CD14-positive monocyte (primary cell): ENCODE data around the gene CFAP299. TPM values are rescaled to one million over a fixed set of nuclear protein-coding genes. Genes with fewer than 3 reads are reported as not detected.

Experiments used
- DNase-seq, 3 donors: peaks; one replicate each; pipeline ENCODE4 v3.0.0-alpha.2; 2011 to 2022
- H2AFZ ChIP-seq: 2 replicates; pipeline ENCODE4 v1.6.0; 2012; ENCODE audit warnings: mild to moderate bottlenecking, low read depth, low read length, inconsistent platforms; ENCODE audit not compliant: insufficient read depth, poor library complexity, severe bottlenecking
- H3K27ac ChIP-seq, 2 donors: 1 replicate in 1 of 2; 2 replicates in 1 of 2; pipeline ENCODE4 v1.5.1; 2012 to 2013; ENCODE audit warnings: low read length in 2 of 2, control low read depth in 1 of 2, inconsistent platforms in 1 of 2, low read depth in 1 of 2, mild to moderate bottlenecking in 1 of 2
- H3K27me3 ChIP-seq, 2 donors: one replicate each; pipeline versions ENCODE4 v1.6.0 to v1.6.1; 2011 to 2013; ENCODE audit warnings: low read length in 2 of 2; ENCODE audit not compliant: control insufficient read depth in 2 of 2, insufficient read depth in 2 of 2
- H3K36me3 ChIP-seq, 2 donors: replicated peaks in 1 of 2; 1 replicate in 1 of 2; 2 replicates in 1 of 2; pipeline versions ENCODE4 v1.5.1 to v1.6.1; 2012 to 2013; ENCODE audit warnings: low read length in 2 of 2, control low read depth in 1 of 2, inconsistent platforms in 1 of 2, mild to moderate bottlenecking in 1 of 2; ENCODE audit not compliant: insufficient read depth in 2 of 2, control insufficient read depth in 1 of 2
- H3K4me1 ChIP-seq, 2 donors: 1 replicate in 1 of 2; 2 replicates in 1 of 2; pipeline versions ENCODE4 v1.5.1 to v1.6.1; 2012 to 2013; ENCODE audit warnings: low read length in 2 of 2, control low read depth in 1 of 2, inconsistent platforms in 1 of 2, mild to moderate bottlenecking in 1 of 2, moderate library complexity in 1 of 2; ENCODE audit not compliant: insufficient read depth in 2 of 2, control insufficient read depth in 1 of 2
- H3K4me2 ChIP-seq: replicated peaks from 2 replicates; pipeline ENCODE3; 2012; ENCODE audit warnings: low read length, moderate library complexity, mild to moderate bottlenecking; ENCODE audit not compliant: poor library complexity, severe bottlenecking; ENCODE audit errors: extremely low read depth
- H3K4me3 ChIP-seq, 3 experiments: fragments of 200-600 bp in 1 of 3; sonication (generic) in 1 of 3; replicated peaks in 1 of 3; 1 replicate in 2 of 3; 2 replicates in 1 of 3; pipeline ENCODE4 v1.5.1; 2011 to 2013; ENCODE audit warnings: low read length in 3 of 3, mild to moderate bottlenecking in 3 of 3, control low read depth in 2 of 3, low read depth in 2 of 3, inconsistent platforms in 1 of 3, moderate library complexity in 1 of 3
- H3K79me2 ChIP-seq: 2 replicates; pipeline ENCODE4 v1.6.0; 2012; ENCODE audit warnings: mild to moderate bottlenecking, control low read depth, inconsistent platforms, low read length, moderate library complexity; ENCODE audit not compliant: insufficient read depth
- H3K9ac ChIP-seq: 2 replicates; pipeline ENCODE4 v1.6.0; 2017; ENCODE audit warnings: low read length, mild to moderate bottlenecking; ENCODE audit not compliant: insufficient read depth, poor library complexity, severe bottlenecking
- H3K9me3 ChIP-seq, 2 donors: replicated peaks in 1 of 2; 1 replicate in 1 of 2; 2 replicates in 1 of 2; pipeline versions ENCODE4 v1.5.1 to v1.6.1; 2012 to 2013; ENCODE audit warnings: low read length in 2 of 2, control low read depth in 1 of 2; ENCODE audit not compliant: control insufficient read depth in 1 of 2, insufficient read depth in 1 of 2
- H4K20me1 ChIP-seq: 2 replicates; pipeline ENCODE4 v1.6.0; 2012; ENCODE audit warnings: mild to moderate bottlenecking, low read length, control low read depth, moderate library complexity; ENCODE audit not compliant: insufficient read depth
- H3K27ac Mint-ChIP-seq, 7 donors: one replicate each; pipeline ENCODE4 v1.8.0; 2020; ENCODE audit warnings: mild to moderate bottlenecking in 7 of 7, mixed read lengths in 7 of 7, moderate library complexity in 6 of 7, inconsistent platforms in 2 of 7
- H3K27me3 Mint-ChIP-seq, 3 donors: one replicate each; pipeline ENCODE4 v1.8.0; 2021 to 2022; ENCODE audit warnings: low read depth in 3 of 3, mild to moderate bottlenecking in 3 of 3, mixed read lengths in 3 of 3, moderate library complexity in 3 of 3, inconsistent platforms in 1 of 3
- H3K36me3 Mint-ChIP-seq, 2 donors: one replicate each; pipeline ENCODE4 v1.8.0; 2020; ENCODE audit warnings: mixed read lengths in 2 of 2, inconsistent platforms in 1 of 2, mild to moderate bottlenecking in 1 of 2
- H3K4me1 Mint-ChIP-seq: one replicate; pipeline ENCODE4 v1.8.0; 2020; ENCODE audit warnings: mild to moderate bottlenecking, mixed read lengths
- H3K4me3 Mint-ChIP-seq, 2 donors: one replicate each; pipeline ENCODE4 v1.8.0; 2020; ENCODE audit warnings: mild to moderate bottlenecking in 2 of 2, mixed read lengths in 2 of 2, moderate library complexity in 1 of 2
- H3K9me3 Mint-ChIP-seq, 7 donors: one replicate each; pipeline ENCODE4 v1.8.0; 2020 to 2022; ENCODE audit warnings: mixed read lengths in 7 of 7, mild to moderate bottlenecking in 6 of 7, moderate library complexity in 6 of 7, inconsistent platforms in 2 of 7
- CTCF ChIP-seq: fragments of 200-600 bp; IDR thresholded peaks from one replicate; pipeline ENCODE4 v1.8.0; 2022; ENCODE audit warnings: antibody characterized with exemption, mild to moderate bottlenecking
- WGBS: methylation state at CpG from one replicate; pipeline ENCODE4 v1.1.5; 2013; ENCODE audit warnings: missing lambda C conversion rate; ENCODE audit not compliant: insufficient coverage; 5-methylcytosine and 5-hydroxymethylcytosine counted together
- intact Hi-C, 2 donors: fragments of 100-400 bp; cut with micrococcal nuclease; formaldehyde crosslinking; loops; one replicate each; pipeline versions ENCODE4 v1.15.0 to v1.15.1; 2023
- polyA plus RNA-seq, 3 donors: library from polyadenylated mRNA; depleted of rRNA in 1 of 3; unstranded in 2 of 3; stranded (reverse) in 1 of 3; fragments of 300-500 nt in 2 of 3; fragments of >200 nt in 1 of 3; fragmentation: Illumina TruSeq in 2 of 3; gene quantifications; 1 replicate in 2 of 3; 2 replicates in 1 of 3; pipeline ENCODE4 v1.2.3, GENCODE V29; 2012 to 2021

CFAP299 gene
- polyA plus RNA-seq, 3 donors: not detected

GRCh38 chr4:80307774-80308465 is 27.6 kb upstream of the CFAP299 start:
- no peak overlapping the region for H3K9ac ChIP-seq
- Mint-ChIP-seq H3K4me1 (peaks cover 6% of the 10 kb centered on the region), H3K9me3 (peaks cover 0 to 5% (median 2%) of the 10 kb centered on the region in 7 donors), H3K4me3 (no peak overlapping the region), H3K27me3 (peaks cover 3 to 25% (median 11%) of the 10 kb centered on the region in 3 donors), H3K27ac (no peak overlapping the region), H3K36me3 (no peaks in the 10 kb centered on the region)
- H3K4me3 ChIP-seq: no peak overlapping the region
- H3K36me3 ChIP-seq: no peaks in the 10 kb centered on the region
- TF ChIP-seq CTCF: no peak
- no CpG with 5 or more reads among the region's 10 CpGs for WGBS
- no peak overlapping the region for H3K27ac ChIP-seq
- H3K27me3 ChIP-seq: peaks cover 2 to 6% of the 10 kb centered on the region in 2 donors
- peaks cover 0 to 6% of the 10 kb centered on the region in 2 donors for H3K4me1 ChIP-seq
- peaks cover 0 to 1% of the 10 kb centered on the region in 2 donors for H3K9me3 ChIP-seq
- H2AFZ ChIP-seq: no peak overlapping the region
- no peak for DNase-seq
- intact Hi-C loops: no loop called here
- no peaks in the 10 kb centered on the region for H4K20me1 ChIP-seq
- H3K4me2 ChIP-seq: no peak overlapping the region
- H3K79me2 ChIP-seq: no peaks in the 10 kb centered on the region

GRCh38 chr4:80308466-80308822 is 27.1 kb upstream of the CFAP299 start:
- TF ChIP-seq CTCF: no peak
- Histone ChIP-seq H3K9ac (no peak overlapping the region), H3K4me2 (no peak overlapping the region), H3K27me3 (peaks cover 2 to 6% of the 10 kb centered on the region in 2 donors), H3K4me1 (peaks cover 0 to 6% of the 10 kb centered on the region in 2 donors), H3K79me2 (no peaks in the 10 kb centered on the region), H3K27ac (no peak overlapping the region), H3K4me3 (no peak overlapping the region), H4K20me1 (no peaks in the 10 kb centered on the region), H3K36me3 (no peaks in the 10 kb centered on the region), H2AFZ (no peak overlapping the region), H3K9me3 (no peaks in the 10 kb centered on the region)
- H3K36me3 Mint-ChIP-seq: no peaks in the 10 kb centered on the region
- H3K27me3 Mint-ChIP-seq: peaks cover 3 to 25% (median 11%) of the 10 kb centered on the region in 3 donors
- no peak overlapping the region for H3K4me3 Mint-ChIP-seq
- WGBS: 95% methylated on average over 3 of the region's 4 CpGs
- H3K9me3 Mint-ChIP-seq: peaks cover 0 to 3% (median under 1%) of the 10 kb centered on the region in 7 donors
- H3K4me1 Mint-ChIP-seq: peaks cover 6% of the 10 kb centered on the region
- DNase-seq: no peak
- intact Hi-C loops: no loop called here
- no peak overlapping the region for H3K27ac Mint-ChIP-seq
